SJSA1 (cell line): ENCODE results near the gene RHOU. TPM values are rescaled to one million over a fixed set of nuclear protein-coding genes. Genes with fewer than 3 reads are reported as not detected.

ENCODE experiments used
- DNase-seq, 2 experiments: peaks; one replicate each; pipeline ENCODE4 v3.0.0-alpha.2; 2015 to 2020; ENCODE audit warnings: low spot score in 2 of 2, low read depth in 1 of 2
- H3K27ac ChIP-seq: fragments of 250-450 bp; sonication (Bioruptor Pico); 2 replicates; pipeline ENCODE4 v1.5.1; 2020; ENCODE audit warnings: mild to moderate bottlenecking, moderate library complexity
- H3K27me3 ChIP-seq: fragments of 250-450 bp; sonication (Bioruptor Pico); replicated peaks from 2 replicates; pipeline ENCODE4 v1.5.1; 2020; ENCODE audit warnings: mild to moderate bottlenecking, moderate library complexity
- H3K36me3 ChIP-seq: fragments of 250-450 bp; sonication (Bioruptor Pico); 2 replicates; pipeline ENCODE4 v1.5.1; 2020; ENCODE audit warnings: mild to moderate bottlenecking
- H3K4me1 ChIP-seq: fragments of 250-450 bp; sonication (Bioruptor Pico); replicated peaks from 2 replicates; pipeline ENCODE4 v1.6.1; 2021; ENCODE audit warnings: mild to moderate bottlenecking
- H3K4me3 ChIP-seq: fragments of 250-450 bp; sonication (Bioruptor Pico); 2 replicates; pipeline ENCODE4 v1.5.1; 2020; ENCODE audit warnings: mild to moderate bottlenecking
- H3K9me3 ChIP-seq: fragments of 250-450 bp; sonication (Bioruptor Pico); replicated peaks from 2 replicates; pipeline ENCODE4 v1.5.1; 2020; ENCODE audit warnings: mild to moderate bottlenecking
- total RNA-seq: library from RNA; depleted of rRNA; stranded (reverse); fragments of >200 nt; shearing (Covaris generic); gene quantifications from 2 replicates; pipeline ENCODE4 v1.2.3, GENCODE V29; 2014

RHOU gene
- total RNA-seq, 1 experiment from 2014 or later = 17.7 TPM

DNA sequence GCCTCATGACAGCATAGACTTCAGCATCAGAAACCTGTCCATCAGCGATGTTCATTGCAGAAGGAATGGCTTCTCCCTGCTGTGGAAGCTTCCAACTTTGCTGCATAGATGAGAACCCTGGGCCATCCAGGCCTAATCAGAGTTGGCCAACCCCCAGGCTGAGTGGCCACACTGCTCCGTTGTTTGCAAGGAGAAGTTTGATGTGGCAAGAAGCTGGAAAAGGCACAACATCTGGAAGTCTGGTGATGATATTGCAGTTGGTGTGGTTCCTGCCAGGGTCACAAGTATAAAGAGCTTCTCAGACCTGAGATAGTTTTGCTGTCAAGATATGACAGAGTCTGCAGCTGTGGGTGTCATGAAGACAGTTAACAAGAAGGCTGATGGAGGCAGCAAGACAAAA is 41.2 kb downstream of the RHOU start:
- Histone ChIP-seq H3K4me3 (no peak overlapping the region), H3K9me3 (no peaks in the 10 kb centered on the region), H3K4me1 (peaks cover 9% of the 10 kb centered on the region), H3K36me3 (no peaks in the 10 kb centered on the region), H3K27ac (no peak overlapping the region), H3K27me3 (no peaks in the 10 kb centered on the region)
- no peak for DNase-seq

DNA sequence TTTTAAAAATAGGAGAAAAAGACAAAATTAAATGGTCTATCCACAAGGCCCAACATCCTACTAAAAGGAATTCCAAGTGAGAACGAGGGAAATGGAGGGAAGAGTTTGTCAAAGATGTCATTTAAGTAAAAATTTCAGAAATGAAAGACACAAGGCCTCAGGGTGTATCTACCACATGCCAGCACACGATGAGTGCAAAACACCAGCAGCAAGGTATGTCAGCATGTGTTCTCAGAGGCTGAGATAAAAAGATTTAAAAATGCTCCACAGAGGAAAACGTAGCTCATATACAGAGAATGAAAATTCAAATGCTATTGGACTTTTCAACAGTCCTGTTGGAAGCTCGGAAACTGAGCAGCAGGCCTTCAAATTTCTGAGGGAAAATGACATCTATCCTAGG is 42.0 kb downstream of the RHOU start:
- Histone ChIP-seq H3K36me3 (no peaks in the 10 kb centered on the region), H3K9me3 (no peaks in the 10 kb centered on the region), H3K4me3 (no peak overlapping the region), H3K27me3 (no peaks in the 10 kb centered on the region), H3K27ac (no peak overlapping the region), H3K4me1 (peaks cover 17% of the 10 kb centered on the region)
- no peak for DNase-seq

DNA sequence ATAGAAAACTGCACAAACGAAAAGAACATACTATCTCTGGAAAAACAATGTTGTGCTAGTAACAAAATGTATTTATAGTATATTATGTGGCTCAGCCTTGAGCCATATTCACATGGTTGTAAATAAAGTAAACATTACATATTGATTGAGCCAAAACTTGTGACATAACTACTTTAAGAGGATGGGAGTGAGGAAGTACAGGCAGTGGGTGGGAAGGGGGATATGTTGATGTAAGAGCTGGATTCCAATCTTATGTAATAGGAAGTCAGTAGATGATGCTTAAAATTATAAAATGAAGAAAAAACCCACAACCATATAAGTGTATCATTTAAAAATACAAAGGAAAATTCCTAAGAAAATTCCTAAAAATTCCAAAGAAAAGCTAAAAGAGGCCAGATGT is 42.7 kb downstream of the RHOU start:
- Histone ChIP-seq H3K4me1 (peaks cover 22% of the 10 kb centered on the region), H3K27me3 (no peaks in the 10 kb centered on the region), H3K27ac (no peak overlapping the region), H3K36me3 (no peaks in the 10 kb centered on the region), H3K4me3 (no peak overlapping the region), H3K9me3 (no peaks in the 10 kb centered on the region)
- DNase-seq = no peak

DNA sequence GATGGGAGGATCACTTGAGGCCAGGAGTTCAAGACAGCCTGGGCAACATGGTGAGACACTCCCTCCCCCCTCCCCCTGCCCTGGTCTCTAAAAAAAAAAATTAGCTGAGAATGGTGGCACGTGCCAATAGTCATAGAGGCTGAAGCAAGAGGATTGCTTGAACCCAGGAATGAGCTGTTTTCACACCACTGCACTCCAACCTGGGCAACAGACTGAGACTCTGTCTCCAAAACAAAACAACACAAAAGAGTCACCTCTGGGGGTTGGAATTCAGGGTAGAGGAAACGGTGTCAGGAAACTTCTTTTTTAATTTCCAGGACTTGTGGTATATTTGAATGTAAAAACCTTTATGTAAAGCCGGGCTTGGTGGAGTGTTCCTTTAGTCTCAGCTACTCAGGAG is 43.2 kb downstream of the RHOU start:
- no peaks in the 10 kb centered on the region for H3K27me3 ChIP-seq
- H3K4me3 ChIP-seq = no peak overlapping the region
- DNase-seq = no peak
- peaks cover 22% of the 10 kb centered on the region for H3K4me1 ChIP-seq
- H3K36me3 ChIP-seq = no peaks in the 10 kb centered on the region
- H3K9me3 ChIP-seq = no peaks in the 10 kb centered on the region
- H3K27ac ChIP-seq = no peak overlapping the region

DNA sequence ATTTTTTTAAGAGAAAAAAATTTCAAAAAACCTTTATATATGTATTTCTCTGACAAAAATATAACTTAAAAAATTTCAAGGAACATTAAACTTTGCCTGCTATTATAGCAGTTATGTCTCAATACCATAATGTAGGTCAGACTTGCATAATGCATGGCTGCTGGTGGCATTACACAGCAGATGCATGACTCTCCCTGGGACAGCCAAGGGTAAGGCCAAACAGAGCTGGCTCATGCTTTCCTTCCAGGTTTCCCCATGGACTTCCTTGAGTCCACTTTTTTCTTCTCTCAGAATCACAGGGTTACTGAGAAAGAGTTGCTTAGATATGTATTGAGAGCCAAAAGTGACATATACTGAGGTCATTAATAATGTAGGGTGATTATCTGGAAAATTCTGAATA is 43.7 kb downstream of the RHOU start:
- H3K4me1 ChIP-seq = peaks cover 22% of the 10 kb centered on the region
- no peak for DNase-seq
- H3K27me3 ChIP-seq = no peaks in the 10 kb centered on the region
- no peak overlapping the region for H3K4me3 ChIP-seq
- no peaks in the 10 kb centered on the region for H3K9me3 ChIP-seq
- no peaks in the 10 kb centered on the region for H3K36me3 ChIP-seq
- no peak overlapping the region for H3K27ac ChIP-seq

GRCh38 chr1:228781161-228781808 is 46.0 kb downstream of the RHOU start:
- Histone ChIP-seq H3K4me3 (no peak overlapping the region), H3K27ac (0 out of 2 replicates have a peak overlapping the region, but pooled peaks have one; percentile 24), H3K27me3 (no peaks in the 10 kb centered on the region), H3K9me3 (no peaks in the 10 kb centered on the region), H3K4me1 (peaks cover 22% of the 10 kb centered on the region), H3K36me3 (no peaks in the 10 kb centered on the region)
- DNase-seq = no peak

DNA sequence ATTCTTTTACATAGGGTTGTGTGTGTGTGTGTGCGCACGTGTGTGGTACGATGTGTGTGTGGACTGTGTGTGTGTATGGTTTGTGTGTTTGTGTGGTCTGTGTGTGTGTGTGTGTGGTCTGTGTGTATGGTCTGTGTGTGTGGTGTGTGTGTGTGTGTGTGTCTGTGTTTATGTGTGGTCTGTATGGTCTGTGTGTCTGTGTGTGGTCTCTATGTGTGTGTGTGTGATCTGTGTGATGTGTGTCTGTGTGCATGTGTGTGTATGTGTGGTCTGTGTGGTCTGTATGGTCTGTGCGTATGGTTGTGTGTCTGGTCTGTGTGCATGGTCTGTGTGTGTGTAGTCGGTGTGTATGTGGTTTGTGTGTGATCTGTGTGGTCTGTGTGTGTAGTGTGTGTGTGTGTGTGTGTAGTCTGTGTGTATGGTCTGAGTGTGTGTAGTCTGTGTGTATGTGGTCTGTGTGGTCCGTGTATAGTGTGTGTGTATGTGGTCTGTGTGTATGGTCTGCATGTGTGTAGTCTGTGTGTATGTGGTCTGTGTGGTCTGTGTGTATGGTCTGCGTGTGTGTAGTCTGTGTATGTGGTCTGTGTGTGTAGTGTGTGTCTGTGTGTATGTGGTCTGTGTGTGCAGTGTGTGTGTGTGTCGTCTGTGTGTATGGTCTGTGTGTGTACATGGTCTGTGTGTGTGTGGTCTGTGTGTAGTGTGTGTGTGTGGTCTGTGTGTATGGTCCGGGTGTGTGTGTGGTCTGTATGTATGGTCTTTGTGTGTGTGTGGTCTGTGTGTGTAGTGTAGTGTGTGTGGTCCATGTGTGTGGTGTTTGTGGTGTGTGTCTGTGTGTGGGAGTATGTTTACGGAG is 46.8 kb downstream of the RHOU start:
- H3K9me3 ChIP-seq = no peaks in the 10 kb centered on the region
- H3K27me3 ChIP-seq = no peaks in the 10 kb centered on the region
- H3K27ac ChIP-seq = 0 out of 2 replicates have a peak overlapping the region, but pooled peaks have one; percentile 24
- H3K4me3 ChIP-seq = no peak overlapping the region
- peaks cover 22% of the 10 kb centered on the region for H3K4me1 ChIP-seq
- peak in 1 of 2 experiments; percentile 59 for DNase-seq
- H3K36me3 ChIP-seq = no peaks in the 10 kb centered on the region

- Histone ChIP-seq H3K36me3 (no peaks in the 10 kb centered on the region), H3K4me1 (peaks cover 22% of the 10 kb centered on the region), H3K4me3 (no peak overlapping the region), H3K27ac (no peak overlapping the region), H3K9me3 (no peaks in the 10 kb centered on the region), H3K27me3 (no peaks in the 10 kb centered on the region)
- peak in 1 of 2 experiments; percentile 21 for DNase-seq
Observed at GRCh38 chr1:228782662-228783417, 47.6 kb downstream of the RHOU start.

- Histone ChIP-seq H3K27me3 (no peaks in the 10 kb centered on the region), H3K4me3 (no peak overlapping the region), H3K27ac (no peak overlapping the region), H3K9me3 (no peaks in the 10 kb centered on the region), H3K4me1 (peaks cover 22% of the 10 kb centered on the region), H3K36me3 (no peaks in the 10 kb centered on the region)
- no peak for DNase-seq
Observed at GRCh38 chr1:228783418-228784040, 48.2 kb downstream of the RHOU start.

DNA sequence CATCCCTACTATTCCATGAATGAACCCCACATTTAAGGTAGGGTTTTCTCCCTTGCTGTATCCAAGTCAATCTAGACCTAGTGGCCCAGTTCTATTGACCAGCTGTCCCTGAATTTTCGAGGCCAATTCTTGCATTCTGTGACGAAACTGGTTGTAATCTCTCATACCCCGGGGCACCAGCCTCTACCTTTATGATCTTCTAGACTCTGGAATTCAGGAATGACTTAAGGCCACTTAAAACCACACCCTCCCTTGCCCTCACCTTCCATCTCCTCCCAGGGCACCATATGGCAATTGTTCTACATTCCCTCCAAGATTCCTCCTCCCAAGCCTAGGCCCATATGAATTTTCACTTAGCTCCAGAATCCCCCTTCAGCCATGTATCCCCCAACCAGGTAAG is 48.9 kb downstream of the RHOU start:
- DNase-seq = no peak
- H3K27ac ChIP-seq = no peak overlapping the region
- H3K4me3 ChIP-seq = no peak overlapping the region
- H3K9me3 ChIP-seq = no peaks in the 10 kb centered on the region
- H3K36me3 ChIP-seq = no peaks in the 10 kb centered on the region
- H3K4me1 ChIP-seq = peaks cover 22% of the 10 kb centered on the region
- H3K27me3 ChIP-seq = no peaks in the 10 kb centered on the region

- no peaks in the 10 kb centered on the region for H3K36me3 ChIP-seq
- H3K4me3 ChIP-seq = no peak overlapping the region
- H3K9me3 ChIP-seq = no peaks in the 10 kb centered on the region
- H3K27me3 ChIP-seq = no peaks in the 10 kb centered on the region
- no peak overlapping the region for H3K27ac ChIP-seq
- DNase-seq = no peak
- H3K4me1 ChIP-seq = peaks cover 22% of the 10 kb centered on the region
Observed at GRCh38 chr1:228785366-228786330, 50.4 kb downstream of the RHOU start.

DNA sequence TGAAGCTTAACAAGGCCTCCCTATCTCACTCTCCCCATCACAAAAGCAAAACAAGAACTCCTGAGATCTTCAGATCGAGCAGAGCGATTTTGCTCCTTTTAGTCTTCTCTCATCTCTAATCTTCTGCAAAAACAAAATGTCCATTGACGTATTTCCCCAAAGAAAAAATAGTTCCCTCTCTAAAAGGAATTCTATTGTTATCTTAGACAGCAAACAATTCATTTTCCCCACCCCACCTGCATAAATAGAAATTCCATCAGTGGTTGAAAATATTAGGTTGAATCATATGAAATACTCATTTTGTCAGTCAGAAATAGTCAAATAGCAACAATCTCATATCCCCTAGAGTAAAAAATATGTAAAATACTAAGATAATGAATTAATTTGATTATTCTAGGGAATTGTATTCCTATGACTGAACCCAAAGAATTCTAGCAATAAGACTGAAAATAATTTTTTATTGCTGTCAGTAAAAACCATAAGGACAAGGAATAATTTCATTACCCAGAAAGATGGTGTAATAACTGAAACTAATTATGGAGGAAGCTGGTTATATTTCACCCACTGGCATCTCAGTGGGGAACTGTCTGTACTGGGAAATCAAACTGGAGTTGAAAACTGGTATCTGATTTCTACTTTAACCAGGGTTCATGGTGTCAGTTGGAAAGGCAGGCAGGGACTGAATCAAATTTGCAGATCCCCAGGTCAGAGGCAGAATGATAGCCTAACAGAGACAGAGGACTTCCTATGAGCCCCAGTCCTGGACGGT is 51.3 kb downstream of the RHOU start:
- Histone ChIP-seq H3K27ac (no peak overlapping the region), H3K27me3 (no peaks in the 10 kb centered on the region), H3K4me3 (no peak overlapping the region), H3K4me1 (peaks cover 13% of the 10 kb centered on the region), H3K36me3 (no peaks in the 10 kb centered on the region), H3K9me3 (no peaks in the 10 kb centered on the region)
- DNase-seq = no peak
